GM12878 (cell line): ENCODE data around the gene SELPLG. TPM values are rescaled to one million over a fixed set of nuclear protein-coding genes. Genes with fewer than 3 reads are reported as not detected.
A peak's percentile ranks its signal among the peaks of the same experiment; 100 is the strongest.

Experiments used
- ATF2 ChIP-seq: IDR thresholded peaks from 2 replicates; pipeline ENCODE4 v1.6.1; 2012; ENCODE audit warnings: low read length, inconsistent platforms
- ATF3 ChIP-seq: IDR thresholded peaks from 2 replicates; pipeline ENCODE4 v1.6.1; 2011; ENCODE audit warnings: low read depth, mild to moderate bottlenecking, low read length, moderate library complexity, borderline replicate concordance; ENCODE audit errors: extremely low read depth
- ATF7 ChIP-seq: fragments of 450-650 bp; IDR thresholded peaks from 2 replicates; pipeline ENCODE4 v1.6.1; 2016; ENCODE audit warnings: low read depth, mild to moderate bottlenecking
- CREM ChIP-seq: IDR thresholded peaks from 2 replicates; pipeline ENCODE4 v1.6.1; 2014; ENCODE audit warnings: antibody characterized with exemption, low read depth
- DPF2 ChIP-seq: fragments of 450-650 bp; IDR thresholded peaks from 2 replicates; pipeline ENCODE4 v1.6.1; 2017; ENCODE audit warnings: mild to moderate bottlenecking
- EGR1 ChIP-seq, 2 experiments: IDR thresholded peaks; 1 replicate in 1 of 2; 2 replicates in 1 of 2; pipeline ENCODE4 v1.6.1; 2011 to 2012; ENCODE audit warnings: low read depth in 2 of 2, low read length in 2 of 2, borderline replicate concordance in 1 of 2, mild to moderate bottlenecking in 1 of 2, moderate library complexity in 1 of 2
- ESRRA ChIP-seq: IDR thresholded peaks from 2 replicates; pipeline ENCODE4 v1.6.1; 2012; ENCODE audit warnings: mild to moderate bottlenecking, low read length, improper control_type of control experiment
- RELA ChIP-seq: fragments of 450-650 bp; IDR thresholded peaks from 2 replicates; pipeline ENCODE4 v1.8.0; 2014; ENCODE audit warnings: borderline replicate concordance; ENCODE audit not compliant: partially characterized antibody
- SPI1 ChIP-seq: IDR thresholded peaks from 2 replicates; pipeline ENCODE4 v1.6.1; 2011; ENCODE audit warnings: low read depth, mild to moderate bottlenecking, low read length, moderate library complexity, borderline replicate concordance; ENCODE audit not compliant: insufficient read depth
- SRF ChIP-seq, 2 experiments: IDR thresholded peaks; 2 replicates each; pipeline ENCODE4 v1.6.1; 2011; ENCODE audit warnings: low read depth in 2 of 2, low read length in 2 of 2, mild to moderate bottlenecking in 1 of 2, moderate library complexity in 1 of 2
- TAF1 ChIP-seq: IDR thresholded peaks from 2 replicates; pipeline ENCODE4 v1.6.1; 2011; ENCODE audit warnings: mild to moderate bottlenecking, low read depth, low read length, borderline replicate concordance
- USF1 ChIP-seq: IDR thresholded peaks from 2 replicates; pipeline ENCODE4 v1.6.1; 2011; ENCODE audit warnings: borderline replicate concordance, low read depth, mild to moderate bottlenecking, moderate library complexity, mixed read lengths, low read length; ENCODE audit not compliant: insufficient read depth; ENCODE audit errors: extremely low read length
- ZBTB40 ChIP-seq: fragments of 450-650 bp; IDR thresholded peaks from 2 replicates; pipeline ENCODE4 v1.6.1; 2016; ENCODE audit warnings: mild to moderate bottlenecking, moderate library complexity, borderline replicate concordance
- ZNF24 ChIP-seq: fragments of 450-650 bp; IDR thresholded peaks from 2 replicates; pipeline ENCODE4 v1.6.1; 2017; ENCODE audit warnings: antibody characterized with exemption, mild to moderate bottlenecking
- ZNF384 ChIP-seq: IDR thresholded peaks from 2 replicates; pipeline ENCODE4 v1.6.1; 2012; ENCODE audit warnings: low read depth, mild to moderate bottlenecking, low read length, improper control_type of control experiment, borderline replicate concordance
- polyA plus RNA-seq, 11 experiments: library from polyadenylated mRNA; depleted of rRNA in 4 of 11; unstranded in 6 of 11; stranded (reverse) in 5 of 11; fragments of >200 nt; fragmentation: Nextera tagmentation in 4 of 11; fragmentation: Illumina TruSeq in 1 of 11; extraction: Ambion mirVana in 4 of 11; extraction: Trizol in 1 of 11; gene quantifications; 1 replicate in 1 of 11; 2 replicates in 10 of 11; pipeline versions ENCODE4 v1.2.1 to v1.2.3, GENCODE V29; 2011 to 2016; ENCODE audit warnings: inconsistent platforms in 2 of 11, missing spikeins in 2 of 11, low read depth in 1 of 11
- total RNA-seq, 4 experiments: library from RNA; depleted of rRNA in 3 of 4; stranded (reverse); fragments of >200 nt in 3 of 4; fragmentation: Illumina TruSeq in 1 of 4; extraction: Trizol in 1 of 4; gene quantifications; 2 replicates each; pipeline versions ENCODE4 v1.2.1 to v1.2.3, GENCODE V29; 2013 to 2021

The SELPLG gene
- total and polyA plus RNA-seq, 10 of the 15 experiments (the other 5 are each of a cell fraction or from before 2014, with no cell fraction given) = 3.2 to 32.3 (median 23.9) TPM

- TF ChIP-seq SPI1 (peak; percentile 82), RELA (peak; percentile 100), CREM (peak; percentile 92), TAF1 (peak; percentile 10; the same call in 1 of the 2 replicates), ZBTB40 (no peak), SRF (IDR thresholded peaks at IDR 0.05; ENCODE audit: low read depth in 2 of 2, low read length in 2 of 2) (no peak), ESRRA (peak; percentile 96), ATF2 (peak; percentile 96), EGR1 (IDR thresholded peaks at IDR 0.05; ENCODE audit: borderline replicate concordance in 1 of 2, low read depth in 2 of 2, low read length in 2 of 2) (no peak), ZNF384 (no peak), ZNF24 (peak; percentile 70; the same call in 1 of the 2 replicates), USF1 (peak; percentile 9), DPF2 (peak; percentile 98), ATF3 (peak; percentile 35; the same call in 1 of the 2 replicates), ATF7 (peak; percentile 94)
Measured at GRCh38 chr12:108616941-108617858, 16.5 kb downstream of the SELPLG start (continued).
